ENCODE results near the gene OTULIN.

The OTULIN gene

DNA sequence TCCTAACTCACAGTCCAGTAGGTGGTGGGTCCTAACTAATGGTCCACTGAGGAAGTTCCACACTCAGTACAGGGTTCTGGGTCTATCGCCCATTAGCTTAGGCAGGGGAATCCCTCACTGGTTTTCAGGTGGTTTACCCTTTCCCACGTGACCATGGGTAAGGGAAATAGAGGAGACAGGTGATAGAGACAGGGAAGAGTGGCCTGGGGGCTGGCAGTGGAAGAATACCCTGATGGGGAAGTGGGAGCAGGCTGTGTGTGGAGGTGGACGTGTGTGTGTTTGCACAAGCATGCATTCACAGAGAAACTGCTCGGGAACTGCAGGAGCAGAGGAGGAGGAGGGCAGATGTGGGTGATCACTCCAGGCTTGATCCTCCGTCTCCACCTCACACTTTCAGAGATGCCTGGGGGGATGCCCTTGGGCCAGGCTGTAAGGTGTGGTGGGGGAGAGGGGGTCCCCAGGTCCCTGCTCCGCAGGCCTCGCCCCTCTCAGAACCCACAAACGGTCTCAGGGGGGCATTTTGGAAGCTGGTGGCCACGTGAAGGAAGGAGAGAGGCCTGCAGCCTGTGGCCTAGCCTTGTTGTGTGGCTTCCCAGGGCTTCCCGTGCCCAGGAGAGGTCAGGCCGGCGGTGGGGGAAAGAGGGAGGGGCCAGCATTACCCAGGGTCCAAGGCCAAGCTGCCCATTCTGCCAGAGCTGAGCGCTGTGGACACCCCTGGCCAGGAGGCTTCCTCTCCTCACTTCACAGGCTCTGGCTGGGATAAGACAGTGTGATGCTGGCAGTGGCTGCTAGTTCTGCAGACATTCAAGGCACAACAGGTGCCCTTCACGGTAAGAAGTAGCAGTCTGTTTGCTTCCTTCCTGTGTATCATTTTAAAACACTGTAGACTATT lies 80.0 kb downstream of the OTULIN start:
- DNase-seq: no peak

DNA sequence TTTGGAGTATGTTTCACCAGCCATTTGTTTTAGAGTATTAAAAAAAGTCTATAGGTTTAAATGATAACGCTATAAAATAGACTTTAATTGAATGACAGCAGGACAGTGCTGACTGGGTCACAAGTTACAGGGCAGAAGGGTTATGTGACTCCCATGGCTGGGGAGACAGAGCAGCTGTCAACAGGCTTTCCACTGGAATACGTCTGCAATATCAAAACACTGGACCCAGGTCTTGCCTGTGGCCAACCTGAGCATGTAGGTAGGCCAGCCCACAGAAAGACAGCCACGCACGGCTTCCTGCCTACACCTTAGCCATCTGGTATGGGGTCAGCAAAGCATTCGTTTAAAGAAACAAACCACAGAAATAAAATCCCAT lies 80.7 kb downstream of the OTULIN start:
- no peak for DNase-seq

DNA sequence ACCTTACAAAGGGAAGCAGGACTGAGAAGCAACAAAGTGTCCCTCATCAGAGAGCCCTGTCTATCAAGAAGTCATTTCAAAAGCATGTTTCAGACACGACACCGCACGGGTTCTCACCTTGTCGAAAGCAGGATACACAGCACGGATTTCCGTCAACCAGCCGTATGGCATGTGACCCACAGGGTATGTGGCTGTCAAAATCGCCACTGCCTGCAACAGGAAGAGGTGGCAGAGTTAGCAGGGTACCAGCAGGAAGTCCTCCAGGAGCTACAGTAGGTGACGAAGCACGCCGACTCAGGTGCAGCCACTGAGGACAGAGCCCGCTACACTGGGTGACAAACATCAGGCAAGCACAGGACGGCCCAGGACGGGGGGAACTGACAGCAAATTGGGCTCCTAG lies 81.2 kb downstream of the OTULIN start:
- DNase-seq: no peak

DNA sequence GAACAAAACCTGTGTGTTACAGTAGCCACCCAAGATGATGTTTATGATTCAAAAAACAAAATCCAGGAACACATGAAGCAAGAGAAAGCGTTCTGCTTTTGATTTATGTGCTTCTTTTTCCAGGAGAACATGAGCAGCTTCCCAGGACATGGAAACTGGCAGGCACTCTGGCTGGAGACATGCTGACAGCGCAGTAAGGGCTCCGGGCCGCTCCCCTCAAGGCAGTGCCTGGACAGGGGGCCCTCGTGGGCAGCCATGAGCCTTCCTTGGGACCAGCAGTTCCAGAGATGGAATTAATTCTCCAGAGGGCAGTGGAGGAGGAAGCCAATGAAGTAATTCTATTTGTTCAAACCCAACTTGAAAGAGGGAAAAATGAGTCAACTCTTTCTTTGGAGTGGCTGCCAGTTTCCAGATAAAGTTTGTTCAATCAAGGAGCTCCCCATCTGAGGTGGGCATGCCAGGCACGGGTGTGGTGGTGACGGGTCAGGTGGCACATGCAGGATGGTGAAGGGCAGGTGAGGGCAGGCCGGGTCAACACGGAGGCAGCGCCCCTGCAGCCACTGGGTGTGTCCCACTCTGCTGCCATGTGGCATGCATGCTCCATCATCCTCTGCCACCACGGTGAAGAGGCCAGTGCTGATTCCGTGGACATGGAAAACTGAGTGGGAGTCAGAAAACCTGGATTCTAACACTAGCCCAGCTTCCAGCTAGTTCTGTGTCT lies 83.8 kb downstream of the OTULIN start:
- no peak for DNase-seq

All from DMS53 (cell line).